GM12873 (cell line): ENCODE results near the gene IBSP.

Experiments used
- CTCF ChIP-seq: IDR thresholded peaks from 2 replicates; pipeline ENCODE4 v1.5.1; 2012; ENCODE audit warnings: low read depth, mild to moderate bottlenecking, moderate library complexity, low read length, control low read depth; ENCODE audit not compliant: insufficient read depth; ENCODE audit errors: missing control alignments

IBSP gene

GRCh38 chr4:87819281-87819919, 20.0 kb downstream of the IBSP start:
- TF ChIP-seq CTCF = no peak

- no peak for TF ChIP-seq CTCF
Measured at GRCh38 chr4:87823200-87823599, 23.8 kb downstream of the IBSP start.

- no peak for TF ChIP-seq CTCF
Measured at GRCh38 chr4:87823724-87824123, 24.4 kb downstream of the IBSP start.

GRCh38 chr4:87824352-87824751, 25.0 kb downstream of the IBSP start:
- TF ChIP-seq CTCF = no peak

- TF ChIP-seq CTCF = no peak
Measured at GRCh38 chr4:87832669-87833068, 33.3 kb downstream of the IBSP start, which contains the start of gene MEPE. TSS of gene MEPE (plus strand) at chr4:87832969. CDS start at chr4:87834715, 1,746 bp downstream.

GRCh38 chr4:87834401-87834800, 35.0 kb downstream of the IBSP start:
- TF ChIP-seq CTCF = no peak

GRCh38 chr4:87835197-87835596, 35.8 kb downstream of the IBSP start:
- no peak for TF ChIP-seq CTCF

- TF ChIP-seq CTCF = no peak
Measured at GRCh38 chr4:87835743-87836142, 36.4 kb downstream of the IBSP start.
